Measurements from ENCODE around the gene HMGA1.

The HMGA1 gene

GRCh38 chr6:34202329-34203201 lies 34.1 kb upstream of the HMGA1 start:
- TF ChIP-seq, protein P1, sequence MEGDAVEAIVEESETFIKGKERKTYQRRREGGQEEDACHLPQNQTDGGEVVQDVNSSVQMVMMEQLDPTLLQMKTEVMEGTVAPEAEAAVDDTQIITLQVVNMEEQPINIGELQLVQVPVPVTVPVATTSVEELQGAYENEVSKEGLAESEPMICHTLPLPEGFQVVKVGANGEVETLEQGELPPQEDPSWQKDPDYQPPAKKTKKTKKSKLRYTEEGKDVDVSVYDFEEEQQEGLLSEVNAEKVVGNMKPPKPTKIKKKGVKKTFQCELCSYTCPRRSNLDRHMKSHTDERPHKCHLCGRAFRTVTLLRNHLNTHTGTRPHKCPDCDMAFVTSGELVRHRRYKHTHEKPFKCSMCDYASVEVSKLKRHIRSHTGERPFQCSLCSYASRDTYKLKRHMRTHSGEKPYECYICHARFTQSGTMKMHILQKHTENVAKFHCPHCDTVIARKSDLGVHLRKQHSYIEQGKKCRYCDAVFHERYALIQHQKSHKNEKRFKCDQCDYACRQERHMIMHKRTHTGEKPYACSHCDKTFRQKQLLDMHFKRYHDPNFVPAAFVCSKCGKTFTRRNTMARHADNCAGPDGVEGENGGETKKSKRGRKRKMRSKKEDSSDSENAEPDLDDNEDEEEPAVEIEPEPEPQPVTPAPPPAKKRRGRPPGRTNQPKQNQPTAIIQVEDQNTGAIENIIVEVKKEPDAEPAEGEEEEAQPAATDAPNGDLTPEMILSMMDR (conservative IDR thresholded peaks at IDR 0.05; ENCODE audit: low read length), result no peak
- no peak for TF ChIP-seq EZH2phosphoT487 (IDR thresholded peaks at IDR 0.05; ENCODE audit: borderline replicate concordance)
- H3K4me3 ChIP-seq (ENCODE audit: low read length, poor library complexity, severe bottlenecking), result no peak overlapping the region
- H3K36me3 ChIP-seq (ENCODE audit: insufficient read depth, low read length), result no peaks in the 10 kb centered on the region
- H3K9me3 ChIP-seq (ENCODE audit: insufficient read depth, low read depth, low read length), result no peaks in the 10 kb centered on the region
- H3F3A ChIP-seq (ENCODE audit: low read depth), result 0 out of 2 replicates have a peak, but pooled peaks cover 3% of the 10 kb centered on the region
- no peaks in the 10 kb centered on the region for H3K27me3 ChIP-seq (ENCODE audit: insufficient read depth, low read length, poor library complexity, severe bottlenecking)
- H3K79me2 ChIP-seq (ENCODE audit: insufficient read depth, low read length), result no peaks in the 10 kb centered on the region
- no peak overlapping the region for H3K4me2 ChIP-seq (ENCODE audit: low read depth, low read length, poor library complexity, severe bottlenecking)
- H3K9me2 ChIP-seq (replicated peaks; ENCODE audit: low read depth, low read length), result no peaks in the 10 kb centered on the region
- H3K9ac ChIP-seq (ENCODE audit: low read depth, low read length, poor library complexity, severe bottlenecking), result no peak overlapping the region
- no peak overlapping the region for H2AFZ ChIP-seq (ENCODE audit: low read length)
- H4K20me1 ChIP-seq (ENCODE audit: insufficient read depth, low read length, poor library complexity, severe bottlenecking), result no peaks in the 10 kb centered on the region
- peaks cover 4% of the 10 kb centered on the region for H3K4me1 ChIP-seq (ENCODE audit: insufficient read depth, low read length, poor library complexity, severe bottlenecking)

DNA sequence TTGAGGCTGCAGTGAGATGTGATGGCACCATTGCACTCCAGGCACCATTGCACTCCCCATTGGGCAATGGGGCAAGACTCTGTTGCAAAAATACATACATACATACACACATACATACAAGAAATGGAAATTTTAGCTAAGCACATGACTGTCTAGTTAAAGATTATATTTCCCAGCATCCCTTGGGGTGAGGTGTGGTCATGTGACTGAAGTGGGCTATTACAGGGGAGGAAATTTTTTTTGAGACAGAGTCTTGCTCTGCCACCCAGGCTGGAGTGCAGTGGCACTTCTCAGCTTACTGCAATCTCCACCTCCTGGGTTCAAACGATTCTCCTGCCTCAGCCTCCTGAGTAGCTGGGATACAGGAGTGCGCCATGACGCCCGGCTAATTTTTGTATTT lies 32.0 kb upstream of the HMGA1 start:
- no peak overlapping the region for H3K4me3 ChIP-seq (ENCODE audit: low read length, poor library complexity, severe bottlenecking)
- H4K20me1 ChIP-seq (ENCODE audit: insufficient read depth, low read length, poor library complexity, severe bottlenecking), result no peaks in the 10 kb centered on the region
- no peaks in the 10 kb centered on the region for H3F3A ChIP-seq (ENCODE audit: low read depth)
- H3K4me2 ChIP-seq (ENCODE audit: low read depth, low read length, poor library complexity, severe bottlenecking), result no peak overlapping the region
- TF ChIP-seq, protein P1 (conservative IDR thresholded peaks at IDR 0.05; ENCODE audit: low read length), result no peak
- TF ChIP-seq EZH2phosphoT487 (IDR thresholded peaks at IDR 0.05; ENCODE audit: borderline replicate concordance), result no peak
- no peak overlapping the region for H2AFZ ChIP-seq (ENCODE audit: low read length)
- H3K36me3 ChIP-seq (ENCODE audit: insufficient read depth, low read length), result no peaks in the 10 kb centered on the region
- H3K9ac ChIP-seq (ENCODE audit: low read depth, low read length, poor library complexity, severe bottlenecking), result no peak overlapping the region
- H3K9me2 ChIP-seq (replicated peaks; ENCODE audit: low read depth, low read length), result no peaks in the 10 kb centered on the region
- no peaks in the 10 kb centered on the region for H3K9me3 ChIP-seq (ENCODE audit: insufficient read depth, low read depth, low read length)
- H3K79me2 ChIP-seq (ENCODE audit: insufficient read depth, low read length), result no peaks in the 10 kb centered on the region
- peaks cover 9% of the 10 kb centered on the region for H3K4me1 ChIP-seq (ENCODE audit: insufficient read depth, low read length, poor library complexity, severe bottlenecking)
- H3K27me3 ChIP-seq (ENCODE audit: insufficient read depth, low read length, poor library complexity, severe bottlenecking), result no peaks in the 10 kb centered on the region

- Histone ChIP-seq H4K20me1 (ENCODE audit: insufficient read depth, low read length, poor library complexity, severe bottlenecking) (no peaks in the 10 kb centered on the region), H3K9me3 (ENCODE audit: insufficient read depth, low read depth, low read length) (no peaks in the 10 kb centered on the region), H3K36me3 (ENCODE audit: insufficient read depth, low read length) (no peaks in the 10 kb centered on the region), H3K4me1 (ENCODE audit: insufficient read depth, low read length, poor library complexity, severe bottlenecking) (peaks cover 9% of the 10 kb centered on the region), H3K4me3 (ENCODE audit: low read length, poor library complexity, severe bottlenecking) (no peak overlapping the region), H3K27me3 (ENCODE audit: insufficient read depth, low read length, poor library complexity, severe bottlenecking) (no peaks in the 10 kb centered on the region), H3K9ac (ENCODE audit: low read depth, low read length, poor library complexity, severe bottlenecking) (no peak overlapping the region), H3K9me2 (replicated peaks; ENCODE audit: low read depth, low read length) (no peaks in the 10 kb centered on the region), H2AFZ (ENCODE audit: low read length) (peak overlapping the region; percentile 1; the same call in 1 of the 2 replicates), H3K79me2 (ENCODE audit: insufficient read depth, low read length) (no peaks in the 10 kb centered on the region), H3F3A (ENCODE audit: low read depth) (no peaks in the 10 kb centered on the region), H3K4me2 (ENCODE audit: low read depth, low read length, poor library complexity, severe bottlenecking) (no peak overlapping the region)
- TF ChIP-seq, protein P1 (conservative IDR thresholded peaks at IDR 0.05; ENCODE audit: low read length), result no peak
- no peak for TF ChIP-seq EZH2phosphoT487 (IDR thresholded peaks at IDR 0.05; ENCODE audit: borderline replicate concordance)
These were observed 31.2 kb upstream of the HMGA1 start for GRCh38 chr6:34205466-34205865.

Measured in Loucy (cell line).